ENCODE data around the gene ZNF813. TPM values are rescaled to one million over a fixed set of nuclear protein-coding genes. Genes with fewer than 3 reads are reported as not detected.

The ZNF813 gene
- total and polyA plus RNA-seq, 9 of the 15 experiments (the other 6 are each of a cell fraction or from before 2014, with no cell fraction given), result 1.3 to 8.0 (median 5.3) TPM

- 0 out of 4 replicates have a peak overlapping the region, but pooled peaks of 1 of the 2 experiments have one; percentile 6 for H3K9ac ChIP-seq (ENCODE audit: insufficient read depth in 1 of 2, low read depth in 2 of 2, low read length in 2 of 2)
- H2AFZ ChIP-seq (ENCODE audit: low read depth, low read length), result peak overlapping the region; percentile 95
- H3K79me2 ChIP-seq (ENCODE audit: control insufficient read depth, insufficient read depth, low read length), result no peaks in the 10 kb centered on the region
- ChIA-PET CTCF (ENCODE audit: low intra/inter-chr PET ratio) (no interaction called here), POLR2A (interaction anchor here (0.8 kb wide), 1 partner anchor 13 kb away, joined by 5 read pairs; no protein-coding TSS in a partner anchor)
- H4K20me1 ChIP-seq (replicated peaks; ENCODE audit: control insufficient read depth, insufficient read depth, low read length), result no peaks in the 10 kb centered on the region
- H3K4me1 ChIP-seq (replicated peaks in 1 of 2; ENCODE audit: control insufficient read depth in 2 of 2, insufficient read depth in 2 of 2, low read length in 2 of 2), result peaks cover 6 to 9% of the 10 kb centered on the region in 2 experiments; a peak in 2 of 5 replicates
- peak overlapping the region; percentile 35 for H3K4me3 ChIP-seq
- intact Hi-C loops (cut with micrococcal nuclease) (no loop called here), in situ Hi-C loops (cut with MboI) (no loop called here)
- no peaks in the 10 kb centered on the region for H3K36me3 ChIP-seq (ENCODE audit: control insufficient read depth, insufficient read depth, low read length)
- no peak for ATAC-seq
- BruUV-seq (replicated peaks), result no TSS peak
- TF ChIP-seq, protein P1, sequence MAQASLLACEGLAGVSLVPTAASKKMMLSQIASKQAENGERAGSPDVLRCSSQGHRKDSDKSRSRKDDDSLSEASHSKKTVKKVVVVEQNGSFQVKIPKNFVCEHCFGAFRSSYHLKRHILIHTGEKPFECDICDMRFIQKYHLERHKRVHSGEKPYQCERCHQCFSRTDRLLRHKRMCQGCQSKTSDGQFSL (CRISPR knock-in tag; IDR thresholded peaks at IDR 0.05), result no peak
- TF ChIP-seq, protein P1 (tag; IDR thresholded peaks at IDR 0.05), result peak in 1 of 2 experiments; percentile 42; a peak in 1 of 4 replicates
- no peak for TF ChIP-seq PTBP1 (IDR thresholded peaks at IDR 0.05; ENCODE audit: low read depth, low read length)
- H3K4me2 ChIP-seq (ENCODE audit: insufficient read depth, low read length), result peak overlapping the region; percentile 74
- H3K9me3 ChIP-seq (replicated peaks; ENCODE audit: control insufficient read depth, insufficient read depth, low read depth, low read length), result peaks cover 12% of the 10 kb centered on the region
- H3K27ac ChIP-seq (ENCODE audit: extremely low read depth, low read depth, low read length), result peak overlapping the region; percentile 50; the same call in 2 of the 3 replicates
- H3K27me3 ChIP-seq (ENCODE audit: control insufficient read depth in 2 of 2, insufficient read depth in 2 of 2, low read length in 2 of 2), result peaks cover 0 to 5% of the 10 kb centered on the region in 2 experiments; a peak in 1 of 5 replicates
- DNase-seq (ENCODE audit: extremely low read depth in 1 of 4, low spot score in 3 of 4), result no peak
- H3K9me1 ChIP-seq (ENCODE audit: control insufficient read depth, insufficient read depth, low read length), result no peaks in the 10 kb centered on the region
- no peak for FAIRE-seq
- 45% methylated on average over 12 of the region's 13 CpGs for WGBS (ENCODE audit: insufficient coverage, low coverage, missing lambda C conversion rate)
Measured at GRCh38 chr19:53520163-53520546, 52.6 kb downstream of the ZNF813 start.

Data from K562 (cell line).